ENCODE measurements around the gene LDLRAD3. TPM values are rescaled to one million over a fixed set of nuclear protein-coding genes. Genes with fewer than 3 reads are reported as not detected.

The LDLRAD3 gene
- total RNA-seq, 1 donor from 2014 or later, result 21.6 TPM

- intact Hi-C loops (cut with DNase I), result loop anchor here (10.0 kb wide), 2 partner anchors 317 to 333 kb away; partner anchors contain the start of gene FJX1
- peaks cover 0 to 3% of the 10 kb centered on the region in 2 donors for H3K4me1 ChIP-seq
- H3K9me3 ChIP-seq, result no peaks in the 10 kb centered on the region
- no peaks in the 10 kb centered on the region for H3K36me3 ChIP-seq
- H3K27ac ChIP-seq, result no peak overlapping the region
- DNase-seq (ENCODE audit: low spot score in 2 of 2), result no peak
- H3K4me3 ChIP-seq, result no peak overlapping the region
- H3K27me3 ChIP-seq, result no peaks in the 10 kb centered on the region
- no peak for TF ChIP-seq CTCF (IDR thresholded peaks at IDR 0.05)
Observed at GRCh38 chr11:35947437-35947836, 3.6 kb downstream of the LDLRAD3 start.

DNA sequence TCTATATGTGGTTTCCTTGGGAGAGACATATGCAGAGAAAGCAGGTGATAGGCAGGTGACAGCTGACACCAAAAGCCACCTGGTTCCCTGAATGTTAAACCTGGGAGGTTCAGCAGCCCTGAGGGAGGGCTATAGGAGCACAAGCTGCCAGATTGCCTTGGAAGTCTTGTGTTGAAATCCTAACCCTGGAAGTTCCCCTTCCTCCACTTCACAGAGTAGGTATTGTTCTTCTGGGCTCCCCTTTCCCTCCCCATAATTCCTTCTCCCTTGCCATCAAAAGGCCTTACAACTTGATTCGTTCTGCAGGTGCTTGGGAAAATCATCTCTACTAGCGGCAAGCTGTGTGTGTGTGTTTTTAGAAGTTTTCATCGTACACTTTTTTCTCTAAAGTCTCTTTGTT lies 5.4 kb downstream of the LDLRAD3 start:
- H3K27me3 ChIP-seq, result no peaks in the 10 kb centered on the region
- no peak overlapping the region for H3K27ac ChIP-seq
- no peak for DNase-seq (ENCODE audit: low spot score in 2 of 2)
- no peak for TF ChIP-seq CTCF (IDR thresholded peaks at IDR 0.05)
- H3K9me3 ChIP-seq, result no peaks in the 10 kb centered on the region
- intact Hi-C loops (cut with DNase I), result loop anchor here (10.0 kb wide), 2 partner anchors 316 to 334 kb away; partner anchors contain the start of gene FJX1
- no peaks in the 10 kb centered on the region for H3K36me3 ChIP-seq
- no peak overlapping the region for H3K4me3 ChIP-seq
- H3K4me1 ChIP-seq, result no peaks in the 10 kb centered on the region

DNA sequence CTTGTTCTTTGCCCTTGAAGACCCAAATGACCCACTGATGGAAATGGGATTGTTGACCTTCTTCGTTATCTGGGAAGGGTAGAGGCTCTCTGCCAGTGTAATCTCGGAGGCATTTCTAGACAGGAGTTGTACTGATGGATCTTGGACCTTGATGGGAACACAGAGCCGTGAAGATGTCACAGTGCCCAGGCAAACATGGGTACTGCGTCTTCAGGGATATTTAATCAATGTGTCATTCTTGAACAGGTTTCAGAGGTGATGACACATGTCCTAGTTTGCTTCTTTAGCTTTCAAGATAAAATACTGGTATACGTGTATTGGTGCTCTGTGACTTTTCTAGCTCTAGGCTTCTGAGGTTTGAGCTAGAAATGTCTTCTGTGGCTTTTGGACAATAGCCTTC lies 6.2 kb downstream of the LDLRAD3 start:
- TF ChIP-seq CTCF (IDR thresholded peaks at IDR 0.05), result no peak
- Histone ChIP-seq H3K27ac (no peak overlapping the region), H3K4me1 (no peaks in the 10 kb centered on the region), H3K36me3 (no peaks in the 10 kb centered on the region), H3K9me3 (no peaks in the 10 kb centered on the region), H3K27me3 (no peaks in the 10 kb centered on the region), H3K4me3 (no peak overlapping the region)
- intact Hi-C loops (cut with DNase I), result no loop called here
- DNase-seq (ENCODE audit: low spot score in 2 of 2), result no peak

DNA sequence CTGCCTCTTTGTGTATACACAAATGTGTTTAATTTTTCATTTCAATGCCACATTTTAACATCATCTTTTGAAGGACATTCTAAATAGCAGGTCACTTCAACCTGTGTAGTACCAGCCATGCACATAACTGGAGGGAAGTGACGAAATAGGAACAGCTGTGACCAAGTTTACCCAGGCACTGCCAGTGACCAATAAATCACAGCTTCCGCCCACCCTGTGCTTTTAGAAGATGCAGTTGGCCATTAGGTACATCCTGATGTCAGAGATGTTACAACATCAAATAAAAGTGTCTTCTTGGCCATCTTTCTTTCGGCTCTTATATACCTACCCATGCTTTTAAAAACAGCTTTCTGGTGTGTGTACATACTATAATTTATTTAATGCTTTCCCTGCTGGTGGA lies 7.8 kb downstream of the LDLRAD3 start:
- DNase-seq (ENCODE audit: low spot score in 2 of 2), result no peak
- intact Hi-C loops (cut with DNase I), result no loop called here
- H3K27me3 ChIP-seq, result no peaks in the 10 kb centered on the region
- no peak overlapping the region for H3K4me3 ChIP-seq
- no peaks in the 10 kb centered on the region for H3K4me1 ChIP-seq
- H3K36me3 ChIP-seq, result no peaks in the 10 kb centered on the region
- H3K9me3 ChIP-seq, result no peaks in the 10 kb centered on the region
- no peak for TF ChIP-seq CTCF (IDR thresholded peaks at IDR 0.05)
- no peak overlapping the region for H3K27ac ChIP-seq

DNA sequence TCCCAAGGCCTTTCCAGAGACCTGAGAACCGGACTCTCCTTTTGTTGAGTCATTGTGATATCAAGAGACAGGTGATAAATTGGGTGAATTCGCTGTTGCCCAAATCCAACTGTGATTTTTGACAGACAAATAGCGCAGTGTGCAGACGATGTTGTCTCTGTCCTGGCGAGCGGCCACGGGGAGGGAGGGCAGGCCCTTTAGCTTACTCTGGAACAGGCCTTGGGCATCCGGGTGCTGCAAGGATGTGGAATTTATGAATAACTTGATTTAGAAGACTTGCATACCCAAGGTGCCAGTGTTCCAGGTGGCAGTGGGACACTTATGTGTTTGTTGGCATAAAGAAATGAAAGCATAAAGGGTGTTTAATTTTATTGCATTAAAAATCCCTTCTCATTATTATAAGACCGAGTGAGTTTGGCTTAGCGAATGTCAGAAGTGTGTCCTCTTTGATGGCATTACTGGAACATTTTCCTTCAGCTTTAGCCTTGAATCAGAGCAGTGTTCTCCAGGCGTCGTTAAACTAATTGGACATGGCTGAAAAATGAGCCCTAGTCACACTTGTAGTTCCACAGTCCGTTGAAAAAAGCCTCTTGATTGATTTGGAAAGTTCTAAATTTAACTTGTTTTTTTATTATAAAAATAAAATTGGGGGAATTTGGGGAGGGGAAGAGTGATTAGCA lies 9.4 kb downstream of the LDLRAD3 start:
- H3K36me3 ChIP-seq, result no peaks in the 10 kb centered on the region
- H3K9me3 ChIP-seq, result no peaks in the 10 kb centered on the region
- H3K4me1 ChIP-seq, result no peaks in the 10 kb centered on the region
- H3K4me3 ChIP-seq, result no peak overlapping the region
- no peak for DNase-seq (ENCODE audit: low spot score in 2 of 2)
- H3K27me3 ChIP-seq, result no peaks in the 10 kb centered on the region
- no peak for TF ChIP-seq CTCF (IDR thresholded peaks at IDR 0.05)
- H3K27ac ChIP-seq, result no peak overlapping the region
- intact Hi-C loops (cut with DNase I), result no loop called here
